OCI-LY7 (cell line): ENCODE measurements around the gene LIN9.

Experiments
- EZH2phosphoT487 ChIP-seq: fragments of 200-600 bp; sonication (generic); IDR thresholded peaks from 2 replicates; pipeline ENCODE4 v1.6.1; 2018; ENCODE audit warnings: low read depth, borderline replicate concordance, mild to moderate bottlenecking, mixed run types, antibody characterized with exemption, low read length, moderate library complexity, mixed read lengths
- TF ChIP-seq, protein P1 (sequence below): fragments of 200-600 bp; sonication (generic); conservative IDR thresholded peaks from 2 replicates; pipeline ENCODE4 v1.5.1; 2014; ENCODE audit warnings: mild to moderate bottlenecking, antibody characterized with exemption, low read length, moderate library complexity, mixed read lengths

- TF ChIP-seq, protein P1, sequence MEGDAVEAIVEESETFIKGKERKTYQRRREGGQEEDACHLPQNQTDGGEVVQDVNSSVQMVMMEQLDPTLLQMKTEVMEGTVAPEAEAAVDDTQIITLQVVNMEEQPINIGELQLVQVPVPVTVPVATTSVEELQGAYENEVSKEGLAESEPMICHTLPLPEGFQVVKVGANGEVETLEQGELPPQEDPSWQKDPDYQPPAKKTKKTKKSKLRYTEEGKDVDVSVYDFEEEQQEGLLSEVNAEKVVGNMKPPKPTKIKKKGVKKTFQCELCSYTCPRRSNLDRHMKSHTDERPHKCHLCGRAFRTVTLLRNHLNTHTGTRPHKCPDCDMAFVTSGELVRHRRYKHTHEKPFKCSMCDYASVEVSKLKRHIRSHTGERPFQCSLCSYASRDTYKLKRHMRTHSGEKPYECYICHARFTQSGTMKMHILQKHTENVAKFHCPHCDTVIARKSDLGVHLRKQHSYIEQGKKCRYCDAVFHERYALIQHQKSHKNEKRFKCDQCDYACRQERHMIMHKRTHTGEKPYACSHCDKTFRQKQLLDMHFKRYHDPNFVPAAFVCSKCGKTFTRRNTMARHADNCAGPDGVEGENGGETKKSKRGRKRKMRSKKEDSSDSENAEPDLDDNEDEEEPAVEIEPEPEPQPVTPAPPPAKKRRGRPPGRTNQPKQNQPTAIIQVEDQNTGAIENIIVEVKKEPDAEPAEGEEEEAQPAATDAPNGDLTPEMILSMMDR, result no peak
- no peak for TF ChIP-seq EZH2phosphoT487
Observed at GRCh38 chr1:226233293-226233692, 75.7 kb downstream of the LIN9 start.
